SW 1271 (cell line): ENCODE results near the gene PPHLN1.
A peak's percentile ranks its signal among the peaks of the same experiment; 100 is the strongest.

Source experiments
- DNase-seq, 2 experiments: peaks; one replicate each; lab custom pipeline; 2025; lab: John Stamatoyannopoulos, UW

PPHLN1 gene

DNA sequence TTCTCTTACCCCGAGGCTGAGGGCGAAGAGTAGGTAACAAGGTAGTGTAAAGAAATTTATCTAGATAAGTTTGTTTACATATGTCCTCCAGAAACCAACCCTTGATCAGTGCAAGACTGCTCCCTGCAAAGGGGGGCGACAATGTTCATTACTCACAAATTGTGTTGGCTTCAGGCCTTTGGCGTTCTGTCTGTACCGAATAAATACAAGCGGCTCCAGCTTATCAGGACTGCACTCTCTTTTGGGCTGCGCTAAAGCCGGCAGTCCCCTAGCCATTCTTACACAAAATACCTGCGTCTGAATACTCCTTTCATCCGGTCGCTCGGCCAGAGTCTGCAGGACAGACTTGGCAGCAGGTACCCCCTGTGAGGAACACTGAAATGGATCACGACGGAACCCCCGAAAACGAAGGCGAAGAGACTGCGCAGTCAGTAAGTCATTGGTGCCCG lies 116.4 kb downstream of the PPHLN1 start:
- no peak for DNase-seq

- DNase-seq: no peak
Observed at GRCh38 chr12:42442888-42443287, 116.9 kb downstream of the PPHLN1 start.

DNA sequence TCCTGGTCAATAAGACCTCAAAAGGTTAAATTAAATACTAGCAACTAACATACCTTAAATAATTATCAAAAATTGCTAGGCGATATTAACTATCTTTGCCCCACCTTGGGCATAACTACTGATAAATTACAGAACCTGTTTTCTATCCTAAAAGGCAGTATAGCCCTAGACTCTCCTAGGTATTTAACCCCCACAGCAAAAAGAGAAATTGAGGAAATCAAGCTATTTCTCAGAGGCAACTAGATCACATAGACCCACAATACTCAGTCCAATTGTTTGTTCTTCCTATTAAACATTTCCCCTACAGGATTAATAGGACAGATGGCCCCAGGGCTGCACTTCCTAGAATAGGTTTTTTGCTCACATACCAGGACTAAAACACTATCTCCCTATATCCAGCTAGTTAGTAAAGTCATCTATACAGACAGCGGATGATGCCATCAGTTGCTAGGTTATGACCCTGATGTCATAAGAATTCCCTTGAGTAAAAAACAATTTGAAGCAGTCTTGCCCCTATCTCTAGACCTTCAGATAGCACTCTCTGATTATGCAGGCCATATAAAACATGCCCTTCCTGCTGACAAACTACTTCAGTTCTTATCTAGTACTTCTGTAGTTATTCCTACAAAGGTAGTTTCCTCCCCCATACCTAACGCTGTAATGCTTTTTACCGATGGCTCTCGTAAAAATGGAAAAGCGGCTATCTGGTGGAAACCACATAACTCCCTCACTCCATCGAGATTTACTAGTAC lies 118.4 kb downstream of the PPHLN1 start:
- no peak for DNase-seq

GRCh38 chr12:42445891-42446290 lies 119.9 kb downstream of the PPHLN1 start:
- no peak for DNase-seq

- no peak for DNase-seq
Observed at GRCh38 chr12:42446761-42447160, 120.8 kb downstream of the PPHLN1 start.

DNA sequence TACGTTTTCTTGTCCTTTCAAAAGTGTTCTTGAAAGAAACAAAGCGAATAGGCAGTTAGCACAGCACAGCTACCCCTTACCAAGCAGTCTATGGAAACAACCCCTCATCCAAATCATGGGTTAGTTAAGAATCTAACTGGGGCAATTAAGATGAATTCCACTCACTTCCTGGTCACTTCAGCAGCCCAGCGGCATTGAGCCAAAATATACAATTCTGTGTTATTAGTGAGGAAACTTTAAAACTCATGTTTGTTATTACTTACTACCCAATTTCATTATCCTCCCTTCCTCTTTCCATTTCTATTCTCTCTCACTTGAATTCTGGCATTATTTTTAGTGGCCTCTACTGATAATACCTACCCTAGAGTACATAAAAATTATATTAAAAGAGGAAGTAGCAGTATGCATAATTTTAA lies 121.4 kb downstream of the PPHLN1 start:
- no peak for DNase-seq

DNA sequence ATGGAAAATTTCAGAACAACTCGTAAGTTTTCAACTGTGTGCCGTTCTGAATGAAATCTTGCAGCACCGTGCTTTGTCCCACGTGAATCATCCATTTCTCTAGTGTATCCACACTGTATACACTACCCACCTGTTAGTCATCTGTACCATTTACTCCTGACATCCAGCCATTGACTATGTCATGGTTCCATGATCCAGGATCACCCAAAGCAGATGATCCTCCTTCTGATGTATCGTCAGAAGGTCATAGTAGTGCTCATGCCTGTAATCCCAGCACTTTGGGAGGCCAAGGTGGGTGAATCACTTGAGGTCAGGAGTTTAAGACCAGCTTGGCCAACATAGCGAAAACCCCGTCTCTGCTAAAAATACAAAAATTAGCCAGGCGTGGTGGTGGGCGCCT lies 122.9 kb downstream of the PPHLN1 start:
- no peak for DNase-seq

DNA sequence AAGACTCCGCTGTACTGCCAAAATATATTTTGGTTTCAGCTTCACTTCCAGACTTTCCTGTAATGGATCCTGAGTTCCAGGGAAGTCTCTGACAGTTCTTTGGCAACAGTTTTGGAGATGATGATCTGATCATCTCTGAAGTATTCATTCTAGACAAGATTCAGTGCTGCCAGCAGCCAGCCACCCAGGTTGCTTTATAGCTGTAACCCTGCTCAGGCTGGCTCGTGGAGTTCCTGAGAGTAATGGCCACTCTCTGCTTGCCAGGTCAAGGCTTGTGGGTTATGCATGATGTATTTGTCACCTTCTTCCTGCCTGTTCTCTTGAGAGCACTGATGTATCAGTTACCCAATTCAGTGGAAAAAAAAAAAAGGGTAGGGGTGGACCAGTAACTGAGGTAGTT lies 124.3 kb downstream of the PPHLN1 start:
- DNase-seq: no peak

- no peak for DNase-seq
Observed at GRCh38 chr12:42458575-42458974, 132.6 kb downstream of the PPHLN1 start.

- DNase-seq: no peak
Observed at GRCh38 chr12:42459336-42459847, 133.4 kb downstream of the PPHLN1 start.

GRCh38 chr12:42462486-42462885 lies 136.5 kb downstream of the PPHLN1 start:
- DNase-seq: no peak

- DNase-seq: no peak
Observed at GRCh38 chr12:42463671-42464070, 137.7 kb downstream of the PPHLN1 start.

GRCh38 chr12:42468341-42468821 lies 142.4 kb downstream of the PPHLN1 start:
- DNase-seq: no peak

GRCh38 chr12:42468921-42469320 lies 143.0 kb downstream of the PPHLN1 start:
- no peak for DNase-seq

DNA sequence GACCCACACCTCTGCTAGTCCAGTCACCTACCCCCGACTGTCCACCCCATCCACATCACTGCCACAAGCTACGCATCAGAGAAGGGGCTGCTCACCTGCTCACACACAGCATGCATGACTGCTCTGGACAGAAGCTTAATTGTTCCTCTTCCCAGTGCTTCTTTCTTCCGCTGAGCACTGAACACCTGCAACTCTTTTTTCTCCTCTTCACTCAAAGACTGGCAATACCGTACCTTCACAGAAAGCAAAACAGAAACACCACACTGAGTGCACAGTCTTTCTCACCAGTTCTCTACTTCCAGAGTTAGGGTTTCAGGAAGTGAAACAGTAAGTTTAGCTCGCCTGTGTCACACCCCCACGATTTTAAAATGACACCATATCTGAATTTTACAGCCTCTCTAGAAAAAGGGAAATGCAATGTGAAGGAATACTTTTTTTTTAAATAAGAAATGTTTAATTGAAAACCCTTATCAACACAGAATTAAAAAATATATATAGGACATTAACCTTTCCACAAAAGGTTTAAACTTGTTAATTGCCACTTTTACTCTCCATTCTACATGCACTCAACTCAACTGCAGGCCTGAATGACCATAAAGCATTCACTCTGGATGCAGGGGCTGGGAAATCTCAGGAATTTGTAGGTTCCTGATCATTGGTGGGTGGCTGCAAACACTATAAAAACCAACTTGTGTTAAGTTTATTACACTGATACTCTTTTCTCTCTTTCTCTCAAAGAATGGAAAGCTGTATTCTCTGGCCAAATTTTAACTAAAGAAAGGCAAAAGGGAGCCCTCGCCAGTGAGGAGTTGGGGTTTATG lies 143.6 kb downstream of the PPHLN1 start:
- no peak for DNase-seq

DNA sequence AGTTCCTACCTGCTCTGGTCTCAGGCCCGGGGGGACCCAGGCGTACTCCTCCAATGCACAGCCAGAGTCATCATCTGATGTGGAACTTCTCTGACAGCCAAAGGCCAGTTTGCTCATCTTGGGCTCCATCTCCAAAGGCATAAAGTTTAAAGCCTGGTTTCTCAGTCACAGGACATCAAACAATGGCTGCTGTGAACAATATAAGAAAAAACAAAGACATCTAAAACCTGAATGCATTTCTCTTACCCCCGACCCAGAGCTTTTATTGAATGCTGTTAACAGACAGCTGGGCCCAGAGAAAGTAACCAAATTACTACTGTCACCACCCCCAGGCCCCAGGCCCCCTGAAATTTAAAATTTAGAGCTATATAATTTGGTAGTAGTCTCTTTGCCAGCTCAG lies 146.4 kb downstream of the PPHLN1 start:
- no peak for DNase-seq

DNA sequence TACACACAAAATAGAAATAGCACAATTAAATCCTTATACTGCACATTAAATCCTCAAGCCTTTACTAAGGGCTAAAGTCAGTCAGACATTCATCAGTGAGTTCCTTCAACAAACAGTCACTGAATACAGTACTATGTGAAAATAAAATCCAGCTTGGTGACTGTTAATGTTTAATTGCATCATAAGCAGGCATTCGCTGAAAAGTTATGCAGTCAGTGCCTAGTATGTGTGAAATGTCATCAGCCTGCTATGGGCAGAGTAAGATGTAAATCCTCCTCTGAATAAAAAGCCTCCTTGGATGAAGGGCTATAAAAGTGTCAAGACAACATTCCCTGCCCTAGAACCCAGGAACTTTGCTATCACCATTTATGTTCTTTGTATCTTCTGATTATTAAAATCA lies 147.2 kb downstream of the PPHLN1 start:
- no peak for DNase-seq

- no peak for DNase-seq
Observed at GRCh38 chr12:42473561-42473960, 147.6 kb downstream of the PPHLN1 start.

DNA sequence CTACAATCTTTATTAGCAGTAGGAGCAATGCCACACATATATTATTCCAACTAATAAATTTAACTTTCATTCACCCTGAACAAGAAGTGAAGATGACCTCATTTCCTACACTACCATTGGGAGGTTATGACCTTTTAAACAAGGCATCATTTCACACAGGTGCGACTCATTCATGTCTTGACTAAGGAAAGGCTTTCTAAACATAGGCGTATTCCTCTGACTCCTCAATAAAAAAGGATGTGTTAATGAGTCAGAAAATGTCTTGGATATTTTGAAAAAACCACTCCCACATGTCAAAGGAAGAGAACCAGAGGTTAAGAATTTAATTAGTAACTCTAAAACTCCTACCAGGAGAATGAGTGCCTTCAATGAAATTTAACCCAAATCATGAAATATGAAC lies 148.4 kb downstream of the PPHLN1 start:
- DNase-seq: peak; percentile 64 to 88

DNA sequence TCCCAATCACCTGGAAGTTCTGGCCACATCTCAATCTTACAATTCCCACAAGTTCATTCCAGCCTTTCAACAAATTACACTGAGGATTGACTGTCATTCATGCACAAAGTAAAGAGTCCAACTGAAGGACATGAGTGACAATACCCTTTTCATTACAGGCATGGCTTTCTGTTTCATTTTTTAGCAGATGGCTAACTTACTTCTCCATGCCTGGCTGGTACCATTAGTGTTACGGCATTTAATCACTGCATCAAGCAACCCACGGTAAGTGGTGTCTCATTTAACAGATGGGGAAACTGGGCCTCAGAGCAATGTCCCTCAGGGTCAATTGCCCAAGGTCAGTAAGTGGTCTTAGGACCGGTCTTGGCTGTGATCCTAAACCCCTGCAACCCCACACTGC lies 149.1 kb downstream of the PPHLN1 start:
- DNase-seq: no peak

DNA sequence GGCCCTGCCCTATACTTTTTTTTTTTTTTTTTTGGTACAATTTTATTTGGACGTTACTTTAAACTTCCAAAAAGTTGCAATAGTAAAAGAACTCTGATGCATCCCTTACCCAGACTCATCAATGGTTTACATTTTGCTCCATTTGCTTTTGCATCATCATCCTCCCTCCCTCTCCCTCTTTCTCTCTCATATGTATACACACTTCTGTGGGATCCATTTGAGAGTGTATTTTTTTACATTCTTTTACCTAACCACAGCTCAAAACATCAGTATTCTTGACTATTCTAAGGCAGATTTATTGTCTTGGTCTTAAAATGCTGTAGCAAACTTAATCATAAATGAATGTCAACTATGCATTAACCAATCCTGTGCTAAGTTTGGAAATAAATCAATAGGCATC lies 152.0 kb downstream of the PPHLN1 start:
- DNase-seq: no peak

DNA sequence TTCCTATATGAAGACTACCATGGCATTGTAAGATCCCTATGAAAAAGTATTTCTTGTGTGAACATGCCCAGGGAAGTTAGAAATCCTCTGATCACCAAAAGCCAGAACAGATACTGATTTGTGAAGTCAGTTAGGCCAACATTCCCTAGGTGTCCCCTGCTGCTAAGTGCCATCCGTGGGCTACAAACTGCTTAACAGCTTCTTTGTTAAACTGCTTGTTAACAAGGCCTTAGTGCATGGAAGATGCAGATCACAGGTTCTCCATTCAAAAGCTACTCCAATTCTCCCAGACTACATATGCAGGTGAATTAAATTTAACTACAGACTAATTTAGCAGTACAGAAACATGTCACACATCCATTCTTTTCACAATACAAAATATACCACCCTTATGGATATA lies 155.4 kb downstream of the PPHLN1 start:
- DNase-seq: no peak
